HCT116 (cell line): ENCODE measurements around the gene PSMA3. TPM values are rescaled to one million over a fixed set of nuclear protein-coding genes. Genes with fewer than 3 reads are reported as not detected.

Experiments
- ATAC-seq: fragments of 200-7000 bp; cut with Tn5 transposase; 2 replicates; pipeline ENCODE4 v1.9.1; 2020; ENCODE audit warnings: mild to moderate bottlenecking, moderate library complexity
- BruUV-seq: library from RNA; stranded (reverse); fragments of 400-500 nt; replicated peaks from 2 replicates; lab custom pipeline; 2021; lab: Mats Ljungman, UMichigan
- CTCF ChIA-PET: fragments of 300-600 bp; sonication (Branson Sonifier 250); formaldehyde crosslinking; loops from one replicate; lab custom pipeline; 2021; ENCODE audit warnings: antibody characterized with exemption; lab: Charles Lee
- POLR2A ChIA-PET: fragments of 300-600, 350-600 bp; sonication (Branson Sonifier 250); formaldehyde crosslinking; loops from one replicate; lab custom pipeline; 2021; ENCODE audit warnings: antibody characterized with exemption; lab: Charles Lee
- RAD21 ChIA-PET, 2 experiments: fragments of 300-600 bp; sonication (Branson Sonifier 250); formaldehyde crosslinking; loops; one replicate each; lab custom pipeline; 2023; ENCODE audit warnings: low total read pairs in 2 of 2; ENCODE audit not compliant: uncharacterized antibody in 2 of 2, unreplicated experiment in 2 of 2, low non-redundant PET in 1 of 2; lab: Charles Lee
- DNase-seq: peaks from one replicate; pipeline ENCODE4 v3.0.0-alpha.2; 2010; ENCODE audit warnings: low read depth, low spot score
- H2AFZ ChIP-seq: fragments of 200-600 bp; shearing (Covaris generic), sonication (generic); 2 replicates; pipeline ENCODE4 v1.6.1; 2017; ENCODE audit warnings: low read depth, mixed run types, mixed read lengths, antibody characterized with exemption, low read length; ENCODE audit not compliant: poor library complexity, severe bottlenecking
- H3K27ac ChIP-seq: 2 replicates; pipeline ENCODE4 v1.5.1; 2012; ENCODE audit warnings: low read depth, low read length
- H3K27me3 ChIP-seq: fragments of 200-600 bp; sonication (generic); 2 replicates; pipeline ENCODE4 v1.6.1; 2016; ENCODE audit warnings: mixed run types, low read length, mixed read lengths; ENCODE audit not compliant: insufficient read depth
- H3K36me3 ChIP-seq, 2 experiments: fragments of 200-500 bp in 1 of 2; fragments of 200-600 bp in 1 of 2; sonication (Bioruptor generic) in 1 of 2; sonication (generic) in 1 of 2; 2 replicates each; pipeline versions ENCODE4 v1.5.1 to v1.6.1; 2014 to 2016; ENCODE audit warnings: low read length in 2 of 2, inconsistent platforms in 1 of 2, mixed read lengths in 1 of 2, mixed run types in 1 of 2; ENCODE audit not compliant: insufficient read depth in 2 of 2, control insufficient read depth in 1 of 2
- H3K4me1 ChIP-seq, 2 experiments: fragments of 200-600 bp in 1 of 2; sonication (generic) in 1 of 2; 2 replicates each; pipeline versions ENCODE4 v1.5.1 to v1.6.1; 2012 to 2017; ENCODE audit warnings: low read length in 2 of 2, inconsistent platforms in 1 of 2, mild to moderate bottlenecking in 1 of 2, mixed read lengths in 1 of 2, mixed run types in 1 of 2, moderate library complexity in 1 of 2; ENCODE audit not compliant: insufficient read depth in 2 of 2, control insufficient read depth in 1 of 2
- H3K4me2 ChIP-seq: fragments of 200-600 bp; sonication (generic); 2 replicates; pipeline ENCODE4 v1.6.1; 2017; ENCODE audit warnings: mixed run types, low read length, mixed read lengths
- H3K4me3 ChIP-seq, 2 experiments: fragments of 200-600 bp in 1 of 2; sonication (generic) in 1 of 2; replicated peaks in 1 of 2; 2 replicates each; pipeline ENCODE4 v1.5.1; 2011 to 2016; ENCODE audit warnings: low read length in 2 of 2, control low read depth in 1 of 2, low read depth in 1 of 2, mild to moderate bottlenecking in 1 of 2, mixed read lengths in 1 of 2, mixed run types in 1 of 2
- H3K79me2 ChIP-seq: fragments of 200-600 bp; sonication (generic); 2 replicates; pipeline ENCODE4 v1.6.1; 2017; ENCODE audit warnings: mild to moderate bottlenecking, mixed run types, low read length, moderate library complexity, mixed read lengths; ENCODE audit not compliant: insufficient read depth
- H3K9ac ChIP-seq: fragments of 200-600 bp; sonication (generic); 2 replicates; pipeline ENCODE4 v1.6.1; 2016; ENCODE audit warnings: low read length, mixed read lengths
- H3K9me2 ChIP-seq: fragments of 200-600 bp; sonication (generic), shearing (Covaris generic); 2 replicates; pipeline ENCODE4 v1.6.1; 2017; ENCODE audit warnings: mixed run types, mild to moderate bottlenecking, moderate library complexity; ENCODE audit not compliant: insufficient read depth
- H3K9me3 ChIP-seq, 2 experiments: fragments of 200-500 bp in 1 of 2; fragments of 200-600 bp in 1 of 2; sonication (Bioruptor generic) in 1 of 2; sonication (generic) in 1 of 2; 2 replicates each; pipeline ENCODE4 v1.6.1; 2014 to 2017; ENCODE audit warnings: low read length in 2 of 2, mixed read lengths in 2 of 2, inconsistent platforms in 1 of 2, low read depth in 1 of 2, mild to moderate bottlenecking in 1 of 2, mixed run types in 1 of 2, moderate library complexity in 1 of 2; ENCODE audit not compliant: control insufficient read depth in 1 of 2, insufficient read depth in 1 of 2
- H4K20me1 ChIP-seq: fragments of 200-600 bp; sonication (generic), shearing (Covaris generic); 2 replicates; pipeline ENCODE4 v1.6.1; 2017; ENCODE audit warnings: mixed run types, mild to moderate bottlenecking, moderate library complexity; ENCODE audit not compliant: insufficient read depth
- CBX3 ChIP-seq: IDR thresholded peaks from 2 replicates; pipeline ENCODE4 v1.6.1; 2012; ENCODE audit warnings: low read depth
- EZH2phosphoT487 ChIP-seq: fragments of 200-600 bp; IDR thresholded peaks from 2 replicates; pipeline ENCODE4 v1.6.1; 2018; ENCODE audit warnings: antibody characterized with exemption, borderline replicate concordance
- FOSL1 ChIP-seq: IDR thresholded peaks from 2 replicates; pipeline ENCODE4 v1.6.1; 2012; ENCODE audit warnings: low read depth
- MAX ChIP-seq: IDR thresholded peaks from 2 replicates; pipeline ENCODE4 v1.6.1; 2012
- SP1 ChIP-seq: IDR thresholded peaks from 2 replicates; pipeline ENCODE4 v1.6.1; 2012; ENCODE audit warnings: low read depth
- SRF ChIP-seq: IDR thresholded peaks from 2 replicates; pipeline ENCODE4 v1.6.1; 2012; ENCODE audit warnings: low read depth
- ZBTB33 ChIP-seq: IDR thresholded peaks from 2 replicates; pipeline ENCODE4 v1.6.1; 2011; ENCODE audit warnings: mild to moderate bottlenecking, low read length, moderate library complexity; ENCODE audit not compliant: insufficient replicate concordance; ENCODE audit errors: extremely low read depth
- ZNF274 ChIP-seq: fragments of 200-500 bp; sonication (Bioruptor generic); IDR thresholded peaks from 2 replicates; pipeline ENCODE4 v1.6.1; 2014; ENCODE audit warnings: mild to moderate bottlenecking, low read depth, low read length, inconsistent platforms
- intact Hi-C: fragments of 100-400 bp; cut with micrococcal nuclease; formaldehyde crosslinking; loops from 2 replicates; pipeline ENCODE4 v1.10.0; 2022
- total RNA-seq: library from RNA; stranded (reverse); gene quantifications from one replicate; pipeline ENCODE4 v1.2.1, GENCODE V29; 2021; ENCODE audit not compliant: unreplicated experiment
- TF ChIP-seq, protein P1 (sequence below): IDR thresholded peaks from 2 replicates; pipeline ENCODE4 v1.6.1; 2012

The PSMA3 gene
- total RNA-seq, 1 experiment from 2014 or later: 267 TPM

GRCh38 chr14:58243790-58244555 lies 670 bp upstream of the PSMA3 start:
- Histone ChIP-seq H3K79me2 (peaks cover 43% of the 10 kb centered on the region), H3K9ac (peak overlapping the region; percentile 66), H3K9me2 (no peaks in the 10 kb centered on the region), H3K9me3 (no peaks in the 10 kb centered on the region), H3K27me3 (no peaks in the 10 kb centered on the region), H2AFZ (peak overlapping the region; percentile 71), H3K4me1 (peaks cover 9 to 21% of the 10 kb centered on the region in 2 experiments), H4K20me1 (peaks cover 8% of the 10 kb centered on the region; the same call in 1 of the 2 replicates), H3K27ac (peak overlapping the region; percentile 95; the same call in 1 of the 2 replicates), H3K4me2 (peak overlapping the region; percentile 83), H3K4me3 (peak overlapping the region; percentile 69 to 82), H3K36me3 (peaks cover 6 to 7% of the 10 kb centered on the region in 2 experiments; a peak in 2 of 4 replicates)
- DNase-seq: peak; percentile 26
- peak; percentile 49 for ATAC-seq
- TF ChIP-seq MAX (peak; percentile 48), ZBTB33 (no peak), FOSL1 (0 out of 2 replicates have a peak, but pooled peaks have one; percentile 16), SRF (no peak), SP1 (no peak), EZH2phosphoT487 (no peak), ZNF274 (no peak), CBX3 (0 out of 2 replicates have a peak, but pooled peaks have one; percentile 10)
- TF ChIP-seq, protein P1, sequence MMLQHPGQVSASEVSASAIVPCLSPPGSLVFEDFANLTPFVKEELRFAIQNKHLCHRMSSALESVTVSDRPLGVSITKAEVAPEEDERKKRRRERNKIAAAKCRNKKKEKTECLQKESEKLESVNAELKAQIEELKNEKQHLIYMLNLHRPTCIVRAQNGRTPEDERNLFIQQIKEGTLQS: no peak
- RAD21 ChIA-PET: interaction anchor here in 1 of 2 experiments (0.6 kb wide), 1 partner anchor 161 kb away, joined by 3 read pairs; no protein-coding TSS in a partner anchor
- intact Hi-C loops: loop anchor here (2.0 kb wide), 2 partner anchors 43 to 55 kb away; partner anchors contain the start of genes ACTR10 and ARID4A
- CTCF ChIA-PET: no interaction called here
- BruUV-seq: TSS peak; percentile 95
- POLR2A ChIA-PET: interaction anchor here (0.8 to 1.6 kb wide), 3 partner anchors 9 to 54 kb away, joined by 3 to 9 read pairs (median 3); partner anchors contain the start of gene ARID4A
